Stomach (tissue), 4 donors: ENCODE data around the gene BTBD17.

Experiments
- CTCF ChIP-seq, 7 experiments: fragments of 450-650 bp in 4 of 7; fragments of 200-600 bp in 3 of 7; sonication (generic) in 3 of 7; IDR thresholded peaks; one replicate each; pipeline ENCODE4 v1.5.1; 2016 to 2019; ENCODE audit warnings: antibody characterized with exemption in 7 of 7, control low read depth in 2 of 7, mild to moderate bottlenecking in 1 of 7
- EP300 ChIP-seq: sonication (generic); formaldehyde crosslinking; IDR thresholded peaks from one replicate; pipeline ENCODE4 v1.6.1; 2017; ENCODE audit warnings: antibody characterized with exemption
- POLR2A ChIP-seq, 4 donors: fragments of 450-650 bp; IDR thresholded peaks; one replicate each; pipeline ENCODE4 v1.6.1; 2016; ENCODE audit warnings: antibody characterized with exemption in 4 of 4, control low read depth in 2 of 4, mild to moderate bottlenecking in 1 of 4, moderate library complexity in 1 of 4
- POLR2AphosphoS5 ChIP-seq, 3 donors: sonication (generic); formaldehyde crosslinking; IDR thresholded peaks; one replicate each; pipeline ENCODE4 v1.6.1; 2016; ENCODE audit warnings: antibody characterized with exemption in 3 of 3

- TF ChIP-seq CTCF (IDR thresholded peaks at IDR 0.05) = no peak
- no peak for TF ChIP-seq POLR2A (IDR thresholded peaks at IDR 0.05)
- no peak for TF ChIP-seq POLR2AphosphoS5 (IDR thresholded peaks at IDR 0.05)
- TF ChIP-seq EP300 = no peak
Measured at GRCh38 chr17:74318391-74318790, 43.3 kb downstream of the BTBD17 start.
